K562 (cell line): ENCODE results near the gene CSMD2. TPM values are rescaled to one million over a fixed set of nuclear protein-coding genes. Genes with fewer than 3 reads are reported as not detected.

Experiments
- ATAC-seq: fragments of 200-7000 bp; cut with Tn5 transposase; 3 replicates; pipeline ENCODE4 v1.9.1; 2020; ENCODE audit warnings: moderate library complexity
- BruUV-seq: library from RNA; stranded (reverse); fragments of 400-500 nt; replicated peaks from 2 replicates; lab custom pipeline; 2021; lab: Mats Ljungman, UMichigan
- CTCF ChIA-PET: fragments of 300-600 bp; formaldehyde crosslinking; extraction: SDS; loops from one replicate; lab custom pipeline; 2021; ENCODE audit warnings: low intra/inter-chr PET ratio; lab: Yijun Ruan, JAX
- POLR2A ChIA-PET: fragments of 300-600, 350-650 bp; sonication (Branson Sonifier 250); formaldehyde crosslinking; extraction: SDS; loops from one replicate; lab custom pipeline; 2021; ENCODE audit warnings: antibody characterized with exemption, inconsistent platforms; lab: Yijun Ruan, JAX
- DNase-seq, 4 experiments: peaks; one replicate each; pipeline versions ENCODE4 v3.0.0 to v3.0.0-alpha.2; 2011 to 2018; ENCODE audit warnings: low spot score in 3 of 4, mixed read lengths in 3 of 4; ENCODE audit errors: extremely low read depth in 1 of 4
- FAIRE-seq: peaks from 2 replicates; lab custom pipeline; 2011; peaks lifted over from hg19 to GRCh38; lab: Jason Lieb, UNC
- H2AFZ ChIP-seq: 2 replicates; pipeline ENCODE4 v1.6.0; 2011; ENCODE audit warnings: low read depth, low read length, control low read depth, inconsistent platforms
- H3K27ac ChIP-seq: fragments of 200-600 bp; 3 replicates; pipeline ENCODE4 v1.8.0; 2011; ENCODE audit warnings: low read depth, mild to moderate bottlenecking, control low read depth, inconsistent platforms, low read length, moderate library complexity, mixed read lengths; ENCODE audit errors: extremely low read depth
- H3K27me3 ChIP-seq, 2 experiments: fragments of 300-600 bp in 1 of 2; 2 replicates in 1 of 2; 3 replicates in 1 of 2; pipeline versions ENCODE4 v1.6.0 to v1.8.0; 2011; ENCODE audit warnings: inconsistent platforms in 2 of 2, low read length in 2 of 2, mild to moderate bottlenecking in 1 of 2, mixed read lengths in 1 of 2, moderate library complexity in 1 of 2; ENCODE audit not compliant: control insufficient read depth in 2 of 2, insufficient read depth in 2 of 2
- H3K36me3 ChIP-seq: fragments of 300-600 bp; 3 replicates; pipeline ENCODE4 v1.8.0; 2011; ENCODE audit warnings: mild to moderate bottlenecking, low read length, inconsistent platforms; ENCODE audit not compliant: control insufficient read depth, insufficient read depth
- H3K4me1 ChIP-seq, 2 experiments: fragments of 200-600 bp in 1 of 2; replicated peaks in 1 of 2; 2 replicates in 1 of 2; 3 replicates in 1 of 2; pipeline versions ENCODE4 v1.5.1 to v1.8.0; 2011; ENCODE audit warnings: inconsistent platforms in 2 of 2, low read length in 2 of 2, mild to moderate bottlenecking in 1 of 2, mixed read lengths in 1 of 2, moderate library complexity in 1 of 2; ENCODE audit not compliant: control insufficient read depth in 2 of 2, insufficient read depth in 2 of 2
- H3K4me2 ChIP-seq: 2 replicates; pipeline ENCODE4 v1.6.1; 2011; ENCODE audit warnings: low read length, control low read depth, inconsistent platforms, mixed read lengths; ENCODE audit not compliant: insufficient read depth
- H3K4me3 ChIP-seq: fragments of 200-600 bp; sonication (generic), shearing (Covaris generic); 2 replicates; pipeline ENCODE4 v1.5.1; 2016; ENCODE audit warnings: control low read depth, inconsistent platforms
- H3K79me2 ChIP-seq: fragments of 200-600 bp; 3 replicates; pipeline ENCODE4 v1.8.0; 2011; ENCODE audit warnings: low read length, inconsistent platforms; ENCODE audit not compliant: control insufficient read depth, insufficient read depth
- H3K9ac ChIP-seq, 2 experiments: 2 replicates each; pipeline versions ENCODE4 v1.6.0 to v1.6.1; 2011; ENCODE audit warnings: low read depth in 2 of 2, low read length in 2 of 2, control low read depth in 1 of 2, inconsistent platforms in 1 of 2, mild to moderate bottlenecking in 1 of 2, mixed read lengths in 1 of 2; ENCODE audit not compliant: insufficient read depth in 1 of 2
- H3K9me1 ChIP-seq: one replicate; pipeline ENCODE4 v1.6.0; 2011; ENCODE audit warnings: inconsistent platforms, mild to moderate bottlenecking, low read length, moderate library complexity; ENCODE audit not compliant: control insufficient read depth, insufficient read depth
- H3K9me3 ChIP-seq: replicated peaks from 2 replicates; pipeline ENCODE4 v1.5.1; 2011; ENCODE audit warnings: low read depth, low read length, inconsistent platforms; ENCODE audit not compliant: control insufficient read depth, insufficient read depth
- H4K20me1 ChIP-seq: replicated peaks from 2 replicates; pipeline ENCODE4 v1.6.1; 2011; ENCODE audit warnings: low read length, inconsistent platforms, mixed read lengths; ENCODE audit not compliant: control insufficient read depth, insufficient read depth
- CBFA2T3 ChIP-seq: fragments of 450-650 bp; IDR thresholded peaks from 2 replicates; pipeline ENCODE4 v1.6.1; 2017
- DNMT1 ChIP-seq: fragments of 450-650 bp; IDR thresholded peaks from 2 replicates; pipeline ENCODE4 v1.6.1; 2016; ENCODE audit warnings: antibody characterized with exemption, mild to moderate bottlenecking
- ETS2 ChIP-seq: IDR thresholded peaks from 2 replicates; pipeline ENCODE4 v1.6.1; 2016; ENCODE audit warnings: borderline replicate concordance, missing genetic modification characterization, mild to moderate bottlenecking, moderate library complexity, missing compliant biosample characterization; ENCODE audit not compliant: poor library complexity, severe bottlenecking
- KDM4B ChIP-seq, 2 experiments: fragments of 450-650 bp in 1 of 2; sonication (generic) in 1 of 2; IDR thresholded peaks; 2 replicates each; pipeline ENCODE4 v1.6.1; 2016 to 2017; ENCODE audit warnings: borderline replicate concordance in 2 of 2, antibody characterized with exemption in 1 of 2, low read depth in 1 of 2, mild to moderate bottlenecking in 1 of 2
- MEF2D ChIP-seq: conservative IDR thresholded peaks from 2 replicates; pipeline ENCODE4 v1.6.1; 2016; ENCODE audit warnings: low read depth, missing genetic modification characterization, missing compliant biosample characterization
- PHTF2 ChIP-seq: fragments of 250-450 bp; sonication (Bioruptor Pico); IDR thresholded peaks from 2 replicates; pipeline ENCODE4 v1.5.0; 2021; ENCODE audit warnings: mild to moderate bottlenecking
- SNIP1 ChIP-seq: fragments of 450-650 bp; IDR thresholded peaks from 2 replicates; pipeline ENCODE4 v1.7.1; 2017; ENCODE audit warnings: low read depth, mild to moderate bottlenecking
- ZFP1 ChIP-seq: fragments of 450-650 bp; formaldehyde crosslinking; IDR thresholded peaks from 2 replicates; pipeline ENCODE4 v1.4.0; 2020; ENCODE audit warnings: mild to moderate bottlenecking, mixed read lengths
- ZNF140 ChIP-seq: fragments of 250-450 bp; sonication (Bioruptor Pico); IDR thresholded peaks from 2 replicates; pipeline ENCODE4 v1.8.0; 2021; ENCODE audit warnings: moderate library complexity, mild to moderate bottlenecking, inconsistent platforms
- ZNF24 ChIP-seq: fragments of 450-650 bp; IDR thresholded peaks from 2 replicates; pipeline ENCODE4 v1.6.1; 2016
- WGBS: fragments of 100-300 bp; shearing (Covaris generic); methylation state at CpG from one replicate; pipeline ENCODE4 v1.1.6; 2016; ENCODE audit warnings: low coverage, mixed read lengths; ENCODE audit not compliant: insufficient coverage; ENCODE audit errors: missing lambda C conversion rate; 5-methylcytosine and 5-hydroxymethylcytosine counted together
- in situ Hi-C: fragments of 300-500 bp; cut with MboI; formaldehyde crosslinking; loops from 4 replicates; pipeline ENCODE4 v1.15.0; 2018; ENCODE audit warnings: inconsistent platforms, mixed read lengths
- intact Hi-C: fragments of 100-400 bp; cut with micrococcal nuclease; formaldehyde crosslinking; loops from 2 replicates; pipeline ENCODE4 v1.14.2; 2022
- polyA plus RNA-seq, 8 experiments: library from polyadenylated mRNA; depleted of rRNA in 4 of 8; stranded (reverse) in 5 of 8; unstranded in 3 of 8; fragments of >200 nt; fragmentation: Nextera tagmentation in 2 of 8; fragmentation: Illumina TruSeq in 1 of 8; extraction: Ambion mirVana in 2 of 8; extraction: Trizol in 1 of 8; gene quantifications; 2 replicates each; pipeline versions ENCODE4 v1.2.1 to v1.2.3, GENCODE V29; 2011 to 2014; ENCODE audit warnings: inconsistent platforms in 1 of 8, missing spikeins in 1 of 8
- total RNA-seq, 7 experiments: library from RNA; depleted of rRNA in 6 of 7; stranded (reverse); fragments of >200 nt in 6 of 7; fragmentation: Illumina TruSeq in 2 of 7; extraction: Trizol in 2 of 7; gene quantifications; 2 replicates each; pipeline versions ENCODE4 v1.2.1 to v1.2.3, GENCODE V29; 2011 to 2021; ENCODE audit warnings: low replicate concordance in 1 of 7
- TF ChIP-seq, protein P1 (sequence below): fragments of 450-650 bp; formaldehyde crosslinking; IDR thresholded peaks from 2 replicates; pipeline ENCODE4 v1.4.0; 2022; ENCODE audit warnings: mild to moderate bottlenecking, moderate library complexity
- TF ChIP-seq, protein P2 (sequence below): fragments of 450-650 bp; IDR thresholded peaks from 2 replicates; pipeline ENCODE4 v1.6.1; 2016; ENCODE audit warnings: mild to moderate bottlenecking

The CSMD2 gene
- total and polyA plus RNA-seq, 9 of the 15 experiments (the other 6 are each of a cell fraction or from before 2014, with no cell fraction given), result not detected

DNA sequence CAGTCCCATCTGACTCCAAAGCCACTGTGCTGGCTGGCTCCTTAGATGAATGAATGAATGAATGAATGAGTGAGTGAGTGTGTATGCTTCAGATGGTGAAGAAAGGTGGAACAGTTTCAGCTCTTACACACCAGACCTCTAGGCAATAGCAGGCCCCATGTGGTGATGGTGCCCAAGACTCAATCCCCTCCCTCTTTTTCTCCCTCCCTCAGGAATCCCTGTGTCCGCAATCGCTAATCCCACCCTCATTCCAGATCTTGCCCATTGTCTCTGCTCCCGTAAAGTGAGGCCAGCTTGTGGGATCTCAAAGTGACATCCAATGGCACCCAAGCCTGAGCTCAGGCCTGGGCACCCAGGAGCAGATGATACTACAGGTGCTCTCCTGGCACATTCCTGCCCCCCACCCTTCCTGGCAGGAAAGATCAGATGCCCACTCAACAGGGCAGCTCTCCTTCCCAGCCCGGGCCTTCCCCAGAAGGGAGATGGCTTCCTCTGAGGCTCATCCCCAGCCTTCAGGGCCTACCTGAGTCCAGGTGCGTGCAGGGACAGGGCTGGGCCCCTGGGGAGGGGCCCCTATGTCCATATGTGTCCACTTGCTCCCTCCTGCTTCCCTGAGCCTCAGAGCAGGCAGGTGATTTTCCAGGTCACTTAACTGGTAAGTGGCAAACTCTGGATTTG lies 194.7 kb downstream of the CSMD2 start:
- ChIA-PET CTCF (no interaction called here), POLR2A (no interaction called here)
- no peaks in the 10 kb centered on the region for H3K4me1 ChIP-seq
- 0 out of 2 replicates have a peak, but pooled peaks cover 3% of the 10 kb centered on the region for H4K20me1 ChIP-seq
- BruUV-seq, result no TSS peak
- H3K4me3 ChIP-seq, result no peak overlapping the region
- H3K79me2 ChIP-seq, result no peaks in the 10 kb centered on the region
- ATAC-seq, result no peak
- H3K36me3 ChIP-seq, result no peaks in the 10 kb centered on the region
- H3K27me3 ChIP-seq, result peaks cover 0 to 10% of the 10 kb centered on the region in 2 experiments; a peak in 1 of 5 replicates
- no peak overlapping the region for H3K9ac ChIP-seq
- no peaks in the 10 kb centered on the region for H3K9me1 ChIP-seq
- no peak overlapping the region for H2AFZ ChIP-seq
- FAIRE-seq, result no peak
- TF ChIP-seq MEF2D (tag) (no peak), ZNF24 (0 out of 2 replicates have a peak, but pooled peaks have one; percentile 54)
- intact Hi-C loops (no loop called here), in situ Hi-C loops (no loop called here)
- no peak overlapping the region for H3K27ac ChIP-seq
- no peaks in the 10 kb centered on the region for H3K9me3 ChIP-seq
- 20% methylated on average over 4 of the region's 5 CpGs for WGBS
- no peak overlapping the region for H3K4me2 ChIP-seq
- DNase-seq, result no peak

DNA sequence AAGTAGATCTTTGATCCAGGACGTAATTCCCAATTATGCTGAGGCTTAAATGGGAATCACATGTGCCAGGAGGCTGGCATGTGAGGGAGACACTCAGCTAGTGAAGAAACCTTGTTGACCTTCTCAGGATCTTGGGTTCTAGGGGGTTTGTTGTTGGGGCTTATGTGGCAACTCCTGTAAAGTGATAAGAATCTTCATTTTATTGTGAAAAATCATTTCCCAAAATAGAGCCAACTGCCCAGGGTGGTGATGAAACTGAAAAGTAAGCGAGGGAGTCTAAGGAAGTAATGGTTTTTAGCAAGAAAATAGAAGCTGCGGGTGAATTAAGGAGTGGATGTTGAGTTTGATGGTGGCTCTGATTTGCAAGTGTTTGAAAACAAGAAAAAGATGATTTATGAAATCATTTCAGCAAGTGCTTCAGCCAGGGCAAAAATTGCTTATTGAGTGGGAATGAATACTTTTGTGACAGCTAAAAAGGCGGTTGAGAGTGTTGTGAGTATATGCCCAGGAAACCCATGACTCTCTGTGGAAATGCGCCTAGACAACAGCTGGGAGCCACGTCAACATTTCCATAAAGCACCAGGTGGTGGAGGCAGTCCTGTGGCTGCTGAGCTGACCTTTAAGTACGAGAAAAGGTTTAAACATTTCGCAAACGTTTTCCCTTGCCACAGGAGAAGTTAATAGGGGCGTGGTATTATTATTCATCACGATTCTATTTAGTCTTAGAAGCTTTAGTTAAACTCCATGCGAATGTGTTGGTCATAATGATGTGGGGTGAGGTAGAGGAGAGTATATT lies 198.5 kb downstream of the CSMD2 start:
- FAIRE-seq (no peak), ATAC-seq (no peak), DNase-seq (no peak)
- BruUV-seq, result no TSS peak
- in situ Hi-C loops, result no loop called here
- Histone ChIP-seq H3K4me1 (no peaks in the 10 kb centered on the region), H3K4me3 (no peak overlapping the region), H3K27ac (no peak overlapping the region), H3K9me3 (no peaks in the 10 kb centered on the region), H3K4me2 (no peak overlapping the region), H3K27me3 (peaks cover 0 to 9% of the 10 kb centered on the region in 2 experiments; a peak in 1 of 5 replicates), H3K79me2 (no peaks in the 10 kb centered on the region), H4K20me1 (0 out of 2 replicates have a peak, but pooled peaks cover 3% of the 10 kb centered on the region), H3K9me1 (no peaks in the 10 kb centered on the region), H3K9ac (no peak overlapping the region), H3K36me3 (no peaks in the 10 kb centered on the region), H2AFZ (no peak overlapping the region)
- under 1% methylated on average over 12 of the region's 12 CpGs for WGBS
- ChIA-PET POLR2A (no interaction called here), CTCF (no interaction called here)
- intact Hi-C loops, result no loop called here
- TF ChIP-seq ZFP1, result no peak
- TF ChIP-seq ZNF140 (CRISPR knock-in tag), result no peak
- TF ChIP-seq DNMT1, result no peak
- TF ChIP-seq SNIP1, result no peak
- TF ChIP-seq CBFA2T3, result no peak
- no peak for TF ChIP-seq PHTF2 (CRISPR knock-in tag)
- TF ChIP-seq ETS2, result no peak
- TF ChIP-seq, protein P1, sequence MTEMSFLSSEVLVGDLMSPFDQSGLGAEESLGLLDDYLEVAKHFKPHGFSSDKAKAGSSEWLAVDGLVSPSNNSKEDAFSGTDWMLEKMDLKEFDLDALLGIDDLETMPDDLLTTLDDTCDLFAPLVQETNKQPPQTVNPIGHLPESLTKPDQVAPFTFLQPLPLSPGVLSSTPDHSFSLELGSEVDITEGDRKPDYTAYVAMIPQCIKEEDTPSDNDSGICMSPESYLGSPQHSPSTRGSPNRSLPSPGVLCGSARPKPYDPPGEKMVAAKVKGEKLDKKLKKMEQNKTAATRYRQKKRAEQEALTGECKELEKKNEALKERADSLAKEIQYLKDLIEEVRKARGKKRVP (CRISPR knock-in tag), result no peak
- TF ChIP-seq KDM4B (IDR thresholded peaks at IDR 0.05; ENCODE audit: borderline replicate concordance in 2 of 2, low read depth in 1 of 2), result no peak
- TF ChIP-seq, protein P2, sequence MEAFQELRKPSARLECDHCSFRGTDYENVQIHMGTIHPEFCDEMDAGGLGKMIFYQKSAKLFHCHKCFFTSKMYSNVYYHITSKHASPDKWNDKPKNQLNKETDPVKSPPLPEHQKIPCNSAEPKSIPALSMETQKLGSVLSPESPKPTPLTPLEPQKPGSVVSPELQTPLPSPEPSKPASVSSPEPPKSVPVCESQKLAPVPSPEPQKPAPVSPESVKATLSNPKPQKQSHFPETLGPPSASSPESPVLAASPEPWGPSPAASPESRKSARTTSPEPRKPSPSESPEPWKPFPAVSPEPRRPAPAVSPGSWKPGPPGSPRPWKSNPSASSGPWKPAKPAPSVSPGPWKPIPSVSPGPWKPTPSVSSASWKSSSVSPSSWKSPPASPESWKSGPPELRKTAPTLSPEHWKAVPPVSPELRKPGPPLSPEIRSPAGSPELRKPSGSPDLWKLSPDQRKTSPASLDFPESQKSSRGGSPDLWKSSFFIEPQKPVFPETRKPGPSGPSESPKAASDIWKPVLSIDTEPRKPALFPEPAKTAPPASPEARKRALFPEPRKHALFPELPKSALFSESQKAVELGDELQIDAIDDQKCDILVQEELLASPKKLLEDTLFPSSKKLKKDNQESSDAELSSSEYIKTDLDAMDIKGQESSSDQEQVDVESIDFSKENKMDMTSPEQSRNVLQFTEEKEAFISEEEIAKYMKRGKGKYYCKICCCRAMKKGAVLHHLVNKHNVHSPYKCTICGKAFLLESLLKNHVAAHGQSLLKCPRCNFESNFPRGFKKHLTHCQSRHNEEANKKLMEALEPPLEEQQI, result no peak
